Measurements from ENCODE around the gene ADAT3.

Gene ADAT3

DNA sequence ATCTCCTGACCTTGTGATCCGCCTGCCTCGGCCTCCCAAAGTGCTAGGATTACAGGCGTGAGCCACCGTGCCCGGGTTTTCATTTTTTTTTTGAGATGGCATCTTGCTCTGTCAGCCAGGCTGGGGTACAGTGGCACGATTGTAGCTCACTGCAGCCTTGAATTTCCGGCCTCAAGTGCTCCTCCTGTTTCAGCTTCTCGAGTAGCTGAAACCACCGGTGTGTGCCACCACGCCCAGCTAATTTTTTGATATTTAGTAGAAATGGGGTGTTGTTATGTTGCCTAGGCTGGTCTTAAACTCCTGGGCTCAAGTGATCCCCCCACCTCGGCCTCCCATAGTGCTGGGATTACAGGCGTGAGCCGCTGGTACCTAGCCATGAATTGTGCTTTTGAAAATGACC is 5.9 kb downstream of the ADAT3 start:
- FAIRE-seq (no peak), DNase-seq (ENCODE audit: insufficient read length, low spot score) (no peak)

DNA sequence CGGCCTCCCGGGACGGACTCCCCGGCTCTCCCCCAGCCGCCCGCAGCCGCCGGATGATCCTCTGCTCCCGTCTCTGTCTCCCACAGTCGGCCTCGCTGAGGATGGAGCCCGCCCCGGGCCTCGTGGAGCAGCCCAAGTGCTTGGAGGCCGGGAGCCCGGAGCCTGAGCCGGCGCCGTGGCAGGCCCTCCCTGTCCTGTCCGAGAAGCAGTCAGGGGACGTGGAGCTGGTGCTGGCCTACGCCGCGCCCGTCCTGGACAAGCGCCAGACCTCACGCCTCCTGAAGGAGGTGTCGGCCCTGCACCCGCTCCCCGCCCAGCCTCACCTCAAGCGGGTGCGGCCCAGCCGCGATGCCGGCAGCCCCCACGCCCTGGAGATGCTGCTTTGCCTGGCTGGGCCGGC is 6.8 kb downstream of the ADAT3 start:
- FAIRE-seq (no peak), DNase-seq (ENCODE audit: insufficient read length, low spot score) (no peak)

DNA sequence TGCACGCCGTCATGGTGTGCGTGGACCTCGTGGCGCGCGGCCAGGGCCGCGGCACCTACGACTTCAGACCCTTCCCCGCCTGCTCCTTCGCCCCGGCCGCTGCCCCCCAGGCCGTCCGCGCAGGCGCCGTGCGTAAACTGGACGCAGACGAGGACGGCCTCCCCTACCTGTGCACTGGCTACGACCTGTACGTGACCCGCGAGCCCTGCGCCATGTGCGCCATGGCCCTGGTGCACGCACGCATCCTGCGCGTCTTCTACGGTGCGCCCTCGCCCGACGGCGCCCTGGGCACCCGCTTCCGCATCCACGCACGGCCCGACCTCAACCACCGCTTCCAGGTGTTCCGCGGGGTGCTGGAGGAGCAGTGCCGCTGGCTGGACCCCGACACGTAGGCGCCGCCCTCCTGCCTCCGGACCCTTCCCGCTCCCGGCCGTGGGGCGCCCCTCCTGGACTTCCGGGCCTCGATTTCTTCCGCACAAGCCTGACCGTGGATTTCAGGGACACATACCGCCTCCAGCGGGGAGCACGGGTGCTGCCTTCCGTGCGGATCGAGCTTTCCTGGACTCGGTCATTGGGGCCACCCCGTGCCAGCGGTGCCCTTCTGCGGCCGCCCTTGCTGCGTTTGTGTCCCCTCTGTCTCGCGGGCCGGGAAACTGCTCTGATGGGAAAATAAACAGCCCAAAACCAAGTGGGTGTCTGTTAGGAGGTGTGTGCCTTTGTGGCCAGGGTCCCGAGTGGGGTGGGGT is 7.7 kb downstream of the ADAT3 start:
- DNase-seq (ENCODE audit: insufficient read length, low spot score): no peak
- no peak for FAIRE-seq

DNA sequence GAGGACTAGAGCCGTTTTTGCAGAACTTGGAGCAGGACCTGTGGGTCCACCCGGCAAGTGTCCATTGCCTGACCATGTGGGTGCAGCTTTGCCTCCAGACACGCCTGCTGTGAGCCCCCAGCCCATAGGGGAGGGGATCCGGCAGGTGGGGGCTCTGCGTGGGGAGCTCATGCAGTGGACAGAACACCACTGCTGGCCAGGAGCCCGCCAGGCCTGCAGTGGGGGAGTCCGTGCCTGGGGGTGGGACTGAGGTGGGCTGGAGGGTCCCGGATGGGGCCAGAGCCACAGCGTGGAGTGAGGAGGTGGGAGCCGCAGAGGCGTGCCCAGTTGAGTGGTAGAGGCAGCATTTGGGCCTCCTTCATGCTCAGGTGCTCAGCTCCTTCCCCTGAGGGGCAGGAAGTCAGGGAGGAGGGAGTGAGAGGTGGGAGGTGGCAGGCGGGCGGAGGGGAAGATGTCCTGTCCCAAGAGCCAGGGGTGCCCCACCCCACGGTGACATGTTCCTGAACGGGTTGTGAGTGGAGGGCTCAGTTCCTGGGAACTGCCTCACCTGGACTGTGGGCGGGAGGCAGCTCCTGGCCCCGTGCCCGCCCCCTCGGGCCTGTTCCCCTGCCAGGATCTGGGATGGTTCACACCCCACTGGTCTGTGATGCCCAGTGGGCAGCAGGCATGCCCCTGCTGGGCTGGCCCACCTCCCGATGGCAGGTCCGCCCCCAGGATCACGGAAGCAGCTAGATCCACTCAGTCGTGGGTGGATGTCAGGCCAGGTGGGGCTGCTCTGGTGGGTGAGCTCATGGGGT is 8.8 kb downstream of the ADAT3 start:
- DNase-seq (ENCODE audit: insufficient read length, low spot score): no peak

DNA sequence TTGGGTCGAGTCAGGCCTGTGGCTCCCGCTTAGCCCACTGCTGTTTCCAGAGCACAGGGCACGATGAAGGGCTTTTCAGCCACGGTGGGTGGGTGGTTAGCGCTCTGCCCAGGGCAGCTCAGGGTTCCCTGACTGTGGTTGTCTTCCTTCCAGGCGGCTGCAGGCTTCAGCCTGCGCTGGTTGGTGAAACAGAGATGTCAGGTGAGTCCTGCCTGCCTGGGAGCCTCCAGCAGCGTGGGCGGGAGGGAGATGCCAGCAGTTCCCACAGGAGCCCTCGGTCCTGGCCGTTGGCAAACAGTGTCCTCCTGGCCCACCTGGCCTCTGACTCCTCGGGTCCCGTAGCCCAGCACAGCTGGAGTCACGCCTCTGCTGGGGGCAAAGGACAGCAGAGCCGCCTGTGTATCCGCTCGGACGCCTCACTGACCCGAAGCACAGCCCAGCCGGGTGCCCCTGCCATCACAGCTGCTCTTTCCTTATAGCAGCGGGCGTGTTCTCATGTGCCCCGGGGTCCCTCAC is 9.7 kb downstream of the ADAT3 start:
- DNase-seq (ENCODE audit: insufficient read length, low spot score): no peak

More for the DNA sequence above, 8.8 kb downstream of the ADAT3 start:
- FAIRE-seq: no peak

DNA sequence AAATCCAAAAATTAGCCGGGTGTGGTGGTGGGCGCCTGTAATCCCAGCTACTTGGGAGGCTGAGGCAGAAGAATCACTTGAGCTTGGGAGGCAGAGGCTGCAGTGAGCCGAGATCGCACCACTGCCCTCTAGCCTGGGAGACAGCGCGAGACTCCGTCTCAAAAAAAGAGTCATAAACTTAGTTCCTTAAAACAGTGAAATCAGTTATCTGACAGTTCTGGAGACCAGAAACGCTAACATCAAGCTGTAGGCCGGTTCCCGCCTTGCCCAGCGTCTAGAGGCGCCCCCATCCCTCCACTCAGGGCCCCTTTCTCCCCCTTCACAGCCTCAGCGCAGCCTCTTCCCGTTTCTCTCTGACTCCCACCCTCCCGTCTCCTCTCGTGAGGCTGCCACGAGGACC is 11.9 kb downstream of the ADAT3 start:
- no peak for FAIRE-seq

More for the DNA sequence above, 9.7 kb downstream of the ADAT3 start:
- FAIRE-seq: no peak

DNA sequence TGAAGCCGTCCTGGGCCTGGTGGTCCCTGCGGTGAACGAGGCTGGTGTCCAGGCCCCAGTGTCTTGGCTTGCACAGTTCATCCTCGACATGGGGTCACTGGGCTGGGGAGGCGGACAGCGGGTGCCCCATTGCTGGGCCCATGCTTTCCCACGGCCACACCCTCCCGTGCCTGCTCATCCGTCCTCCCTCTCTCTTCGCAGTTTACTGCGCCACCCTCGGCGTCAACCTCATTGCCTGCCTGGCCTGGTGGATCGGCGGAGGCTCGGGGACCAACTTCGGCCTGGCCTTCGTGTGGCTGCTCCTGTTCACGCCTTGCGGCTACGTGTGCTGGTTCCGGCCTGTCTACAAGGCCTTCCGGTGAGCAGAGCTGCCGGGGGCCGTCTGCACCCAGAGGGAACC is 12.7 kb downstream of the ADAT3 start:
- no peak for FAIRE-seq
- no peak for DNase-seq (ENCODE audit: insufficient read length, low spot score)

More for the DNA sequence above, 11.9 kb downstream of the ADAT3 start:
- no peak for DNase-seq (ENCODE audit: insufficient read length, low spot score)

DNA sequence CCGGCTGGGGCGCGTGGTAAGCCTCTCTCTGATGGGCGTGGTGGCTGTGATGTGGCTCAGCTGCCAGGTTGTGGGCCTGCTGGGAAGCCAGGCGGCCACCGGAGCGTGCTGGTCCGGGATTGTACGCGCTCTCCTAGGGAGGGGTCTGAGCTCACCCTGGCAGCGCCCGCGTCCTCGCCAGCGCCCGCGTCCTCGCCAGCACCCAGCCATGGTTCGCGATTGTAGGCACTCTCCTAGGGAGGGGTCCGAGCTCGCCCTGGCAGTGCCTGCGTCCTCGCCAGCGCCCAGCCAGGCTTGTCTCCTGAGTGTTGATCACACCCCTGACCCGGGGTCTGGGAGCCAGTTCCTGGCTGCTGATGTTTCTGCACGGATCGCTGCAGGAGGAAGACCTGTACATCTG is 13.8 kb downstream of the ADAT3 start:
- no peak for FAIRE-seq
- DNase-seq (ENCODE audit: insufficient read length, low spot score): no peak

DNA sequence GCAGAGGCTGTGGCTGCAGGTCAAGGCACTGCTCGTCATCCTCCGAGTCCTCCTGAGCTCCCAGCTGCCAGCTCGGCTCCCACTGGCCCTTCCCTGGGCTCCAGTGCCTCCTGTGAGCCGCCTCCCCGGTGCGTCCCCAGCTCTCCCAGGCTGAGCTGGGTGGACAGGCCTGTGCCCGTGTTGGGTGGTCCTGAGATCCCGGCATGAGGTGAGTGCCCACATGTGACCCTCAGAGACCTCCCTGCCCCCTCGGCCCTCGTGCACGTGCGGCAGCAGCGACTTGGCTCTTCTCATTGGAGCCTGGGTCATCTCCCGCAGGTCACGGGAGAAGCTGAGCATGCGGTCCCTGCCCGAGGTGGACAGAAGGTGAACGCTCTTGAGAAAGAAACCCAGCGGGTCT is 15.4 kb downstream of the ADAT3 start:
- DNase-seq (ENCODE audit: insufficient read length, low spot score) (no peak), FAIRE-seq (no peak)

DNA sequence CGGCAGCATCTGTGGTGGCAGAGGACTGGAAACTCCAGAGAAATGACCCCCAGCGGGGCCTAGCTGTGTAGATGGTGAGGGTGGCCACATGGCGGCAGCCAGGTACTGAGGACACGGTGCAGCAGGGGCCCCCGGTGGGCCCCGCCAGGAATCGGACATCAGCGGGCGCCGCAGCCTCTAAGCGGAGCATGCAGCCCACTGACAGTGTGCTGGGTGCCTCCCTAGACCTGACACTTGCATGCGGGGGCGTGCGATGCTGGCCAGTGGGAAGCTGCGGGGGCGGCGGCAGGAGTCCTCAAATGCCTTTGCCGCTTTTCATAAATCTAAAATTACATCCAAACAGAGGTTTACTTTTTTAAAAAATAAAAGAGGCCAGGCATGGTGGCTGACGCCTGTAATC is 16.1 kb downstream of the ADAT3 start:
- no peak for DNase-seq (ENCODE audit: insufficient read length, low spot score)
- FAIRE-seq: no peak

DNA sequence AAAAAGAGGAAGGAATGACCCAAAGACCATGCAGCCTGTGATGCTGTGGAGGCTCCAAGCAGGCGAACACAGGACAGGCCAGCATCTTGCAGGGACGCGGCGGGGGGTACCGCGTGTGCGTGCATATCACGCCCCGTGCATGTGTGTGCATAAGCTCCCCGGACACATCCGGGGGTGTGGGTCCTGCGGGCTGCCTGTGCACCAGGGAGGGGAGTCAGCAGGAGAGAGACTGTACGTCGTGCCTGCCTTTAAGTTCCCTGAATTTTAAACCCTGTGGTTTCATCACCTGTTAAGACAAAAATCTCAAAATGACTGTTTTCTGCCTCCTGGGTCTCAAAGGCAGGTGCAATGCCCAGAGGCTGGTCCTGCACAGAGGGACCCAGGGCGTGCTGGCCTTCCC is 16.6 kb downstream of the ADAT3 start:
- DNase-seq (ENCODE audit: insufficient read length, low spot score): no peak
- no peak for FAIRE-seq

DNA sequence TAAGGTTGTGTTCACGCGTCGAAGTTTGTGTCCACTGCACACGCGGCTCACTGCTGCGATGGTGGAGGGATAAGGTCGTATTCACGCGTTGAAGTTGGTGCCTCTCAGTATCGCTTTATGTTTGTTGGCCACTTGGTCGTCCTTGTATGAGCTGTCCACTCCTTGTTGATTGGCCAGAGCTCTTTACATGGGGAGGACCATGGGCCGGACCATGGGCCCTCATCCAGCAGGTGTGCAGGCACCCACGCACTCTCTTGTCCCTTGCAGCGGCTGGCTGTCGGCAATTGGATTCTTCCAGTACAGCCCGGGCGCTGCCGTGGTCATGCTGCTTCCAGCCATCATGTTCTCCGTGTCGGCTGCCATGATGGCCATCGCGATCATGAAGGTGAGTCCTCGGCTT is 17.6 kb downstream of the ADAT3 start:
- FAIRE-seq (no peak), DNase-seq (ENCODE audit: insufficient read length, low spot score) (no peak)

DNA sequence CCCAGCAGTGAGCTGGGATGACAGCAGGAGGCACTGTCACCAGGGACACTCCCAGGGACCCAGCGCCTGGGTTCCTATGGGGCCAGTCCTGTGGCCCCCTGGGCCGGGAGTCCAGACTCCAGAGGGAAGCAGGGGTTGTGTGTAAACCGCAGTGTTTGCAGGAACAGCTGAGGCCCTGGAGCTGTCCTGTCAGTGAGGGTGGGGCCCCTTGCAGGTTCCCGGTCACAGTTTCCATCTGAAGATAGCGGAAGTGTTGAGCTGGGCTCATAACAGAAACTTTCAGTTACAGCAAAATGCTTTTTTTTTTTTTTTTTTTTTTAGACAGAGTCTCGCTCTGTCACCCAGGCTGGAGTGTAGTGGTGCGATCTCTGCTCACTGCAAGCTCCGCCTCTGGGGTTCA is 18.1 kb downstream of the ADAT3 start:
- FAIRE-seq (peak; percentile 67), DNase-seq (ENCODE audit: insufficient read length, low spot score) (no peak)

DNA sequence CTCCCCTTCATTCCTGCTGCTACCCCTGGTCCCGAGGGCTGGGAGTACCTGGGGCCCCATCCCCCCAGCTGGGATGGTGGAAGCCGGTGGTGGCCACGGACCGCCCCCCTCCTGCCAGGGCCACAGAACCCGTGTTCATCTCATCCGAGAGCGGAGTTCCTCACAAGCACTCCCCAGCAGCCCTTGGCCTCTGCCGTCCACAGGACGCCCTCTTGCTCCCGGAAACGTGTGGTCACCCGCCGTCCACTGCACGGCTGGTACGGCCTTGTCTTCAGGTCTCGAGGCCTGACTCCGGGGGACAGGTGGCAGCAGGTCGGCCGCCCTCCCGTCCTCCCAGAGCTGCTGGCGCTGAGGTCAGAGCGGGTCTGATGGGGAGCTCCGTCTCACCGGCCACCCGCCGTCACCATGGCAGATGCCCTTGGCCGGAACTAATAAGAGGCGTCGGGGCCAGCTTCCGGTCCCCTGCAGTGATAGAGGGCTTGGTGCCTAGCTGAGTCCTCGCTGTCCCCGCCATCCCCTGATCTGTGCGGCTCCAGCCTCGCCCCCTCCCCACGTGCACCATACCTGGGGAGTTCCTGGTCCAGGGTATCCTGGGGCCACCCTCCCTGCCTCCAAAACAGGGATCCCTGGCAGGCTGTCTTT is 19.2 kb downstream of the ADAT3 start:
- no peak for FAIRE-seq
- DNase-seq (ENCODE audit: insufficient read length, low spot score): no peak

DNA sequence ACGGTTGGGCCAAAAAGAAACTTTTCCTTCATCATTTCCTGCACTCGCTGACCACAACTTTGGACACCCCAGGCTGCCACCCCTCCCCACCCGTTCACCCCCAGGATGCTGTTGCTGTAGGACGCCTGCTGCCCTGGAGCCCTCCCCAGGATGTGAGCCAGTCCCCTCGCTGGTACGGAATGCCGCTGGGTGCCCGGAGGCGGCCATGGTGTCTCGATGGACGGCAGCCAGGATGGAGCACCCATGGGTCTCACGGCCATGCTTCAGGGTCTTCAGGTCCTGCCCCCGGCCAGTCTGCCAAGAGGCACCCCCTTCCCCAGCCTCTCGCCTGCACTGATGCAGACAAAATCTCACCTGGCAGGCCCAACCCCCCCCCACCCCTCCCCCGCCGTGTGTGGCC is 20.3 kb downstream of the ADAT3 start:
- FAIRE-seq: no peak

DNA sequence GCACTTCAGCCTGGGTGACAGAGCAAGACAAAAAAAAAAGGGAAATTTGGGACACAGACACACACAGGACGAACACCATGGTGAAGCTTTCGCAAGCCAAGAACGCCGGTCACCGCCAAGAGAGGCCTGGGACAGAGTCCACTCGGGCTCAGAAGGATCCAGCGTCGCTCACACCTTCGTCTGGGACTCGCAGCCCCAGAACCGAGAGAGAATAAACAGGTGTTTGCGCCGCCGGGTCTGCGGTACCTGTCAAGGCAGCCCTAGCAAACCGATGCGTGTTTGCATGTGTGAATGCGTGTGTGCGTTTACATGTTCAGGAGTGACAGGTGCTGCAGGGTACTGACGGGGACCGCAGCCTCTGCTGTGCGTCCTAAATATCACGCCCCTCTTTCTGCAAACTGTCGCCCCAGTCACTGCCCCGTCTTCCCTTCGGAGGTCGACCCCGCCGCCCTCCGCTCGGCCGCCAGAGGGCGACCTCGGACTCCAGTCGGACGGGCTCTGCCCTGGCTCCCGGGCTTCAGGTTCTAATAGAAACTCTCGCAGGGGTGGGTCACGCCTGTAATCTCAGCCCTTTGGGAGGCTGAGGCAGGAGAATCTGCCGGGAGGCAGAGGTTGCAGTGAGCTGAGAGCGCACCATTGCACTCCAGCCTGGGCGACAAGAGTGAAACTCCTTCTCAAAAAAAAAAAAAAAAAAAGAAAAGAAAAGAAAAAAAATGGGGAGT is 24.0 kb downstream of the ADAT3 start:
- FAIRE-seq (peak; percentile 37), DNase-seq (ENCODE audit: insufficient read length, low spot score) (peak; percentile 91)

More for the DNA sequence above, 20.3 kb downstream of the ADAT3 start:
- no peak for DNase-seq (ENCODE audit: insufficient read length, low spot score)

DNA sequence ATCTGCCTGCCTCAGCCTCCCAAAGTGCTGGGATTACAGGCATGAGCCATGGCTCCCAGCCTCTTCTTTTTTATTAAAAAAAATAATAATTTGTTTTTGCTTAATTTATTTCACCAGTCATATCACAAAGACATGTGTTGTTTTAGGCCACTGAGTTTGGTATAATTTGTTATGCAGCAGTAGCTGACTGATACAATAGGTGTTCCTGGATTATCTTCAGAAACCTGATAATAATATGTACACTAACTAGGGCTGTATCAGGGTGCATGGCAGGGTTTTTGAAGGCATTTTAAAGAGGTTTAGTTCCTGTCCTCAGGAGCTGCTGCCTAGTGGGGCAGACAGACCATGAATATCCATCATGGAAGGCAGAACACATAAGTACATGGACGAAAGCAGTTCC is 26.2 kb downstream of the ADAT3 start:
- FAIRE-seq: no peak
- DNase-seq (ENCODE audit: insufficient read length, low spot score): no peak

DNA sequence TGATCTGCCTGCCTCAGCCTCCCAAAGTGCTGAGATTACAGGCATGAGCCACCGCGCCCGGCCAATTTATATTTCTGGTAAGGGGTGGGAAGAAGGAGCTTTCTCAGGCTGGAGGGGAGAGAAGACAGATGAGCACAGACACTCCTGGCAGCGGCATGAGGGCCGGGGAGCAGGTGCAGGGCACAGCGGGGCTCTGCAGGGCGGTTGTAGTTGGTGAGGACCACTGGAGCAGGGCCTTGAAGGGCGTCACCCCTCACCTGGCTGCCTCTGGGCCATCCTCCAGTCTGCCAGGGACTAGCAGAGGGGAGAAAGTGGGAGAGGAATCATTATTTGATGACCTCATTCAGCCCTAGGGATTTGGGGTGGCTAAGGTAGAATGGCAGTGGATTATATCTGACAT is 27.2 kb downstream of the ADAT3 start:
- FAIRE-seq (no peak), DNase-seq (ENCODE audit: insufficient read length, low spot score) (no peak)

DNA sequence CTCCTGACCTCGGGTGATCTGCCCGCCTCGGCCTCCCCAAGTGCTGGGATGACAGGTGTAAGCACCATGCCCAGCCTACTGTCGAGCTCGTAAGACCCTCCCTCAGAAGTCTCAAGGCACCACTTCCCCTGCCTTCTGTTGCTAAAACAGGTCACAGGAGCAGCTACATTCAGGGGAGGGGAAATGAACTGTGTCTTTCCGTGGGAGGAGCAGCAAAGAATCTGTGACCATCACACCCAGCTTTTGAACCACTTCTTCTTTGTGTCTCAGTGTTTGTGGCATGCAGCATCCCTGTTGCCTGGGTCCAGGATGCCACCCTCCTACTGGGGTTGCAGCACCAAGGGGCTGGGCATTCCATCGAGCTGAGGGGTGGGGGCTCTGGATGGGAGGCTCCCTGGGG is 28.0 kb downstream of the ADAT3 start:
- FAIRE-seq (no peak), DNase-seq (ENCODE audit: insufficient read length, low spot score) (no peak)

DNA sequence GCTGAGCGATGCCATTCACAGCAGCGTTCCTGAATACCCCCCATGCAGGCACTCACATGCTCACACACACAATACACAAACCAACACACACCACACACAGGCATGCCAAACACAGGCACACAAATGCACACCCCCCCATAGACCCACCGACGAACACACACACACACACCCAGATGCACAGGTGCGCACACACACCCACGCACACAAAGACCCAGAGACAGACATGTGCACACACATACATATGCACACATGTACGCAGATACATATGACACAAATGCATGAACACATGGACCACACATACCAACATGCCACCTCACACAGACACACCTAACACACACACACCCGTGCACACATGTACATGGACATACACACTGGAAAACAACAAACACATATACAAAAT is 28.7 kb downstream of the ADAT3 start:
- FAIRE-seq: no peak
- DNase-seq (ENCODE audit: insufficient read length, low spot score): no peak

All from GM19239 (cell line).